ENCODE measurements around the gene PAQR9.

The PAQR9 gene

GRCh38 chr3:142913432-142913831, 50.0 kb downstream of the PAQR9 start:
- DNase-seq: no peak

GRCh38 chr3:142912402-142913172, 50.9 kb downstream of the PAQR9 start:
- no peak for DNase-seq
